NCI-H2107 treated with DMSO at 0.1 percent for 48 hours (cell line): ENCODE data around the gene ACVR2B.

Source experiments
- DNase-seq: peaks from one replicate; lab custom pipeline; 2025; ENCODE audit not compliant: unreplicated experiment; lab: John Stamatoyannopoulos, UW

ACVR2B gene

DNA sequence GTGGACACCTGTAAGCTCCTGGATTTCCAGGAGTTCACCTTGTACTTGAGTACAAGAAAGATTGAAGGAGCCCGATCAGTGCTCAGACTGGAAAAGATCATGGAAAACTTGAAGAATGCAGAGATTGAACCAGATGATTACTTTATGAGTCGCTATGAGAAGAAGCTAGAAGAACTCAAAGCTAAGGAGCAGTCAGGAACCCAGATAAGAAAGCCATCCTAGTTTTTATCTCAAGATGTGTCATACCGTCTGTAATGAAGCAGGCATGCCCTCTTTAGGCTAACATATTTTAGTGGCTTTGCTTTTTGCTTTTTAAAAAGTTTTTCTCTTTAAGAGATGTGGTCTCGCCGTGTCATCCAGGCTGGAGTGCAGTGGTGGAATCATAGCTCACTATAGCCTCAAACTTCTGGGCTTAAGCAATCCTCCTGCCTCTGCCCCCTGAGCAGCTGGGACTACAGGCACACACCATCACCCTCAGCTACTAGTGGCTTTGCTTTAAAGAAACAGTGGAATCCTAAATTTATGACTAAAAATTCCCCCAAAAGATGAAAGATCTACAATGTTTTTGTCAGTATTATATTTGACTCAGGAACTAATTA, 70.5 kb downstream of the ACVR2B start:
- no peak for DNase-seq

DNA sequence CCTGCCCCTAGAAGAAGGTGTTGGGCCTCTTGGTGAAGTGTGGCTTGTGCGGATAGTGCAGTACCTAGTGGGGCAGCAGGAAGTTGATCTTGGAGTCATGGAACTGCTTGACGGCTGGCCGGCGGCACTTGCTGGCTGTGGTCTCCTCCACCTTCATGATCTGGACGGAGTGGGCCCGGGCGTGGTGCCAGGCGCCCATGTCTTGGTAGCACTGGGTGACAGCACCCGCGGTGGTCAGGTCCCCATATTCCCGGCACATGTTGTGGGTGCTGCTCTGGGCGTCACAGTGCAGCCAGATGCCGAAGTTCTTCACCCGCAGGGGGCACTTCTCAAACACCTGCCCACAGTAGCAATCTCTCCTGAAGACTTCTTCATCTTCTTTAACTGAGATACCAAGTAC, 73.1 kb downstream of the ACVR2B start:
- no peak for DNase-seq

DNA sequence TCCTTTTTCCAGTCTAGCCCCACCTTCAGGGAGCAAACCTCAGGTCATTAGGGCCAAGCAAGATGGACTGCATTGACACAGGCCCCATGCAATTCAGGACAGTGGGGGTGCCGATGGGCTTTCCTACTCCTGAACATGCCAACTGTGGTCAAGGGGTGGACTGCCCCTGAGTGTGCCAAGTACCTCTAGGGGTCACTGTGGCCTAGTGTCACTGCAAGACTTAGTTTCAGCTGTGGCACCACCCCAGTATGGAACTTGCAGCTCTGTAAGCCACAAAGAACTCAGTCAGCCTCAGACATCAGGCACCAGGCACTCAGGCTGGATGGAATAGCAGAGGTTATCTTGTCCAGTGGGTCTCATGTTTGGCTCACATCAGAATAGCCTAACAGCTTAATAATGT, 74.8 kb downstream of the ACVR2B start:
- DNase-seq, result no peak

DNA sequence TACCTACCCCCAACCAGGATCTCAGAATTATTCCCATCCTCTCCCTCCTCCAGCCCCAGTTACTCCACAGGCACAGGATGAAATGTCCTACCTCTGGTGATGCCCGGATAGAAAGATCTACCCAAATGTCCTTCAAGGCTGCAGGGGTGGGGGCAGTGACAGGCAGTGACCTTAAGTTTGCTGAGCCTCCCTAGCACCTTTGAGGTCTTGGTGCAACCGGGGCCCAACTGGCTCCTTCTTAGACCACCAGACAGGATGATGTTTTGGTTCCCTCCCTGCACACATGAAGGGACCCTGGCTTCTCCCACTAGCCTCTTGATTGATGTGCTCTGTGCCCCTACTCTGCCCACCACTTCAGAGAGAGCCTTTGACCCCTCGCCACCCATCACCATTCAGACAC, 78.8 kb downstream of the ACVR2B start:
- no peak for DNase-seq

DNA sequence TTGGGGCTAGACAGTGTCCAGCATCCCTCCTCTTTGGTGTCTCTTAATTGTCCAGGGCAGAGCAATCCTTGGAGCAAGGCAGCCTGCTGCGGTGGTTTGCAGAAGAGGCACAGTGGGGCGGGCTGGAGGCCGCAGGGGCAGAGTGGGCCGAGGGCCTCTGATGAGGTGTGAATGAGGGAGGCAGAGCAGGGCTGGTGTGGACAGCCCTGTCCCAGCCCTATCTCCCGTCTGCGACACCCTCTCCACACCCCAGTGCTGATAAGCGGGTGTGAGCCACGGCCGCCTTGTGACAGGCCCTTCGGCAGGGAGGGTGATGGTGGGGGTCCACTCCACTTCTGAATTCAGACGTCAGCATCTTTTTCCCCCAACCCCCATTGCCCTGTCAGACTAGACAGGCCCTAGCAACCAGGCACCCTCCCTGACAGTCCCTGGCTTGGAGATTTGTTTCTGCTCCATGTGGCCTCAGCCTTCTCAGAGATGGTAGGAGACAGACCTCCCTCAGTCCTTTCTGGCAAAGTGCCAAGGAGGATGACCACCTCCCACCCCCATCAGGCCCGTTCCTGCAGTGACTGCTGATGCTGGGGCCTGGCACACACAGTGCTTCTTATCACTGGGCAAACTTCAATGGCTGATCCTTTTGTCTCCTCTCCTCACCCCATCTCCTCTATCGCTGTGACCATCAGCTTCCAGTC, 79.7 kb downstream of the ACVR2B start:
- no peak for DNase-seq

DNA sequence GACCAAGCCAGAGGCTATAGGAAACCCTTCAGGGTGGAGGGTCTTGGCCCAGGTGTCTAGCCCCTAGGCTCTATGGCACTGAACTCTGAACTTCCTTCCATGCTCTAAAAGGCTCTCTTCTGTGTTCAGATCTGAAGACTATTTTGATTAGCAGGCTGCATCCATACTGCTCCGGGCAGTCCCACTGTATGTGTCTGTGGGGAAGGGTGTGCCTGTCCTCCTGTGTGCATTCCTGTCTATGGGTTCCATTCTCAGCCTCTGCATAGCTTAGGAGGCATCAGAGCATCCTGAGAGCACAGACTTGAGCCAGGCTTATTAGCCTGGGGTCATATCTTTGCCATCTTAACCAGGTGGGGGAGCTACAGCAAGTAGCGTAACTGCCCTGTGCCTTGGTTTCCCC, 80.5 kb downstream of the ACVR2B start:
- DNase-seq, result no peak

DNA sequence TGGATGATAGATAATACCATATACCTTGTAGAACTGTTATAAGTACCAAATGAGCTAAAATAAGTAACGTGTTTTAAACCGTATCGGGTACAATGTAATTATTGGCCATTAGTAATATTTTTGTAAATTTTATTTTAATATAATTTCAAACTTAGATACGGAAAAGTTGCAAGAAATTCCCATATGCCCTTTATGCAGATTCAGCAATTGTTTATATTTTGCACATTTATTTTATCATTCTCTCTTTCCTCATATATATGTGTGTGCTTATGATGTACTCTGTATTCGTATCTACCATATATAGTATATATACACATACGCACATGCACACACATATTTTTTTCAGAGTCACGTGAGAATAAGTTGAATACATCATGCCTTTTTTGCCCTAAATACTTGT, 80.9 kb downstream of the ACVR2B start:
- DNase-seq, result no peak

DNA sequence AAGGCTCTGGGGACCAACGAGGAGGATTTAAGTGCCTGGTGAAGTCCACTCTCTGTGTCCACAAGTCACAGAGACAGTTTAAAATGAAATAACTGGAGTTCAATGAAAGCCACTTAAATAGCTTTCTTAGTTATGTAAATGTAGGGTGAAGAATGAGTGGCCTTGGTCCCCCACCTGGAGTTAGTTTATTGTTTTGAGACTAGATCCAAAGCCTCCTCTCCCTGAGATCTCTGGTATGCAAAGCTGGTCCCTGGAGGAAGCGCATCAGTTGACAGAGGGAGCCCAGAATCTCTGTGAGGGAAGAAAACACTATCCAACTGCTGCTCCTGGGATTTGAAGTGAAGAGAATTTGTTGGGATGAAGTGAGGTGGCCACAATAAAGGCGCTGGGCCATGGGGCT, 83.0 kb downstream of the ACVR2B start:
- DNase-seq, result no peak

DNA sequence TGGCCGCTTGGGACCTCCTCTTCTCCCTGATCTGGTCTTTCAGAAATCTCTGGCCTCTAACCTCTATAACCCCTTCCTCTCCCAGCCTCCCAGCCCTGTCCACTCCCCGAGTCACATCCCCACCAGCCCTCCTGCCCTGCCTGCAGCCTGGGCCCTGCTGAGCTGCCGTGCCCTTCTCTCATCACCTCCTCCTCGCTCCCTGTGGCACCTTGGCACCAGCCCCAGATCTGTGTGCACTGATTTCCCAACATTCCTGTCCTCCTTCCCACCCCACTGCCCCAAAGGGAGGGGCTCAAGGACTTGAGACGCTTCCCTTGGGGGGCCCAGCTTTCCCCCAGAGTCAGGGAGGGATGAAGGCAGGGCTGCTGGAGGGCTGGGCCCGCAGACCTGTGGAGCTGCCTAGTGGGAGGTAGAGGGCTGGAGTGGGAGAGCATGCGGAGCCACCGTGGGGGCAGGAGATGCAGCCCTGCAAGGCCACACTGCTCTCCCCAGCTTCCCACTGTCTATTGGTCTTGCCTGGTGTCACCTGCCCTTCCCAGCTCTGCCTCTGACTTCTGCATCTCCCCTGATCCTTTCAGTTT, 85.2 kb downstream of the ACVR2B start:
- DNase-seq, result no peak

DNA sequence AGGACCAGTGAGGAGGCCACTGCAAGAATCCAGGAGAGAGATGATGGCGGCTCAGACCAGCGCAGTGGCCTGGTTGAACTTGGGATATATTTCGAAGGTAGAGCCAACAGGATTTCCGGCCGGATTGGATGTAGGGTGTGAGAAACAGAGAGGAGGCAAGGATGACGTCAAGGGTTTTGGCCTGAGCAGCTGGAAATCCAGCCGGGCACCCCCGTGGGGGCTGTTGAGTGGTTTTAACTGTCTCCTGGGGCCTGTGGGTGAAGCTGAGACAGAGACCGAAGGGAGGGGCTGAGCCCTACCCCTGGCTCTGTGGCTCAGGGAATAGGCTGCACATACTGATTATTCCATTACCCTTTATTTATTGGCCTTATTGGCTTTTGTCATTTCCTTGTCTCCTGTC, 88.1 kb downstream of the ACVR2B start:
- peak; percentile 2 for DNase-seq
